SK-N-SH treated with all-trans-retinoic acid at 6 μM for 48 hours (cell line): ENCODE results near the gene MPZL2.

ENCODE experiments used
- ATAC-seq: fragments of 200-7000 bp; cut with Tn5 transposase; 3 replicates; pipeline ENCODE4 v1.9.1; 2020; ENCODE audit warnings: mild to moderate bottlenecking, moderate library complexity
- ARNTL ChIP-seq: fragments of 450-650 bp; formaldehyde crosslinking; IDR thresholded peaks from 2 replicates; pipeline ENCODE4 v1.5.0; 2020; ENCODE audit warnings: low read depth, mild to moderate bottlenecking, moderate library complexity, borderline replicate concordance
- BACH2 ChIP-seq: fragments of 250-450 bp; sonication (Bioruptor Pico); IDR thresholded peaks from 2 replicates; pipeline ENCODE4 v1.9.0; 2021; ENCODE audit warnings: mild to moderate bottlenecking, borderline replicate concordance
- CREB5 ChIP-seq: fragments of 250-450 bp; sonication (Bioruptor Pico); IDR thresholded peaks from 2 replicates; pipeline ENCODE4 v1.5.1; 2020; ENCODE audit warnings: low read depth, mild to moderate bottlenecking, moderate library complexity
- CSDC2 ChIP-seq: fragments of 250-450 bp; sonication (Bioruptor Pico); IDR thresholded peaks from 2 replicates; pipeline ENCODE4 v1.5.0; 2020; ENCODE audit warnings: mild to moderate bottlenecking, moderate library complexity
- CSRNP3 ChIP-seq: fragments of 250-450 bp; sonication (Bioruptor Pico); IDR thresholded peaks from 2 replicates; pipeline ENCODE4 v1.5.1; 2021; ENCODE audit warnings: mild to moderate bottlenecking, moderate library complexity
- GLIS3 ChIP-seq: fragments of 250-450 bp; sonication (Bioruptor Pico); IDR thresholded peaks from 2 replicates; pipeline ENCODE4 v1.5.0; 2020; ENCODE audit warnings: mild to moderate bottlenecking, moderate library complexity
- ISL1 ChIP-seq: fragments of 250-450 bp; sonication (Bioruptor Pico); IDR thresholded peaks from 2 replicates; pipeline ENCODE4 v2.1.2; 2022; ENCODE audit warnings: mild to moderate bottlenecking, moderate library complexity
- OSR1 ChIP-seq: fragments of 250-450 bp; sonication (Bioruptor Pico); IDR thresholded peaks from 2 replicates; pipeline ENCODE4 v1.8.0; 2022; ENCODE audit warnings: moderate library complexity, mild to moderate bottlenecking, inconsistent platforms
- PATZ1 ChIP-seq: fragments of 250-450 bp; sonication (Bioruptor Pico); IDR thresholded peaks from 2 replicates; pipeline ENCODE4 v1.8.0; 2020; ENCODE audit warnings: mild to moderate bottlenecking, moderate library complexity, borderline replicate concordance
- POU6F1 ChIP-seq: fragments of 250-450 bp; sonication (Bioruptor Pico); IDR thresholded peaks from 2 replicates; pipeline ENCODE4 v1.8.0; 2021; ENCODE audit warnings: low read depth, mild to moderate bottlenecking, moderate library complexity, borderline replicate concordance
- PPARA ChIP-seq: fragments of 250-450 bp; sonication (Bioruptor Pico); IDR thresholded peaks from 2 replicates; pipeline ENCODE4 v1.5.0; 2020; ENCODE audit warnings: mild to moderate bottlenecking, borderline replicate concordance
- RARB ChIP-seq: fragments of 250-450 bp; sonication (Bioruptor Pico); IDR thresholded peaks from 2 replicates; pipeline ENCODE4 v1.8.0; 2021; ENCODE audit warnings: mild to moderate bottlenecking, moderate library complexity
- SNAI2 ChIP-seq: fragments of 250-450 bp; sonication (Bioruptor Pico); IDR thresholded peaks from 2 replicates; pipeline ENCODE4 v1.5.0; 2020; ENCODE audit warnings: mild to moderate bottlenecking, moderate library complexity
- TOX ChIP-seq: fragments of 250-450 bp; sonication (Bioruptor Pico); IDR thresholded peaks from 2 replicates; pipeline ENCODE4 v1.8.0; 2021; ENCODE audit warnings: mild to moderate bottlenecking, moderate library complexity, borderline replicate concordance
- ZC3H10 ChIP-seq: fragments of 250-450 bp; sonication (Bioruptor Pico); IDR thresholded peaks from 2 replicates; pipeline ENCODE4 v1.5.1; 2021; ENCODE audit warnings: mild to moderate bottlenecking, moderate library complexity
- ZFP30 ChIP-seq: fragments of 450-650 bp; formaldehyde crosslinking; IDR thresholded peaks from 2 replicates; pipeline ENCODE4 v1.5.0; 2022; ENCODE audit warnings: mild to moderate bottlenecking, moderate library complexity
- ZNF70 ChIP-seq: fragments of 450-650 bp; formaldehyde crosslinking; IDR thresholded peaks from 2 replicates; pipeline ENCODE4 v1.5.0; 2020; ENCODE audit warnings: mild to moderate bottlenecking, moderate library complexity
- ZNF8 ChIP-seq: fragments of 450-650 bp; formaldehyde crosslinking; IDR thresholded peaks from 2 replicates; pipeline ENCODE4 v1.5.0; 2020; ENCODE audit warnings: mild to moderate bottlenecking, moderate library complexity

The MPZL2 gene

GRCh38 chr11:118236170-118236569, 27.9 kb downstream of the MPZL2 start (continued):
- TF ChIP-seq CREB5 (CRISPR knock-in tag) (no peak), OSR1 (CRISPR knock-in tag) (no peak), ZFP30 (CRISPR knock-in tag) (no peak), CSDC2 (CRISPR knock-in tag) (no peak)

- TF ChIP-seq TOX (no peak), PPARA (no peak), CSDC2 (CRISPR knock-in tag) (no peak), ZC3H10 (CRISPR knock-in tag) (no peak), POU6F1 (CRISPR knock-in tag) (no peak), ISL1 (CRISPR knock-in tag) (no peak), CSRNP3 (no peak), BACH2 (CRISPR knock-in tag) (no peak), ZNF8 (CRISPR knock-in tag) (no peak), RARB (CRISPR knock-in tag) (no peak), ARNTL (CRISPR knock-in tag) (no peak), PATZ1 (CRISPR knock-in tag) (no peak), SNAI2 (no peak), ZNF70 (CRISPR knock-in tag) (no peak)
- TF ChIP-seq, all 23 proteins: peak for 0
- ATAC-seq = no peak
Observed at GRCh38 chr11:118234833-118235232, 29.3 kb downstream of the MPZL2 start.

GRCh38 chr11:118233850-118234249, 30.2 kb downstream of the MPZL2 start:
- no peak for ATAC-seq
- TF ChIP-seq GLIS3 (CRISPR knock-in tag) = no peak
- TF ChIP-seq BACH2 (CRISPR knock-in tag) = no peak

GRCh38 chr11:118233377-118233776, 30.7 kb downstream of the MPZL2 start:
- no peak for ATAC-seq

More at GRCh38 chr11:118233377-118233776, 30.7 kb downstream of the MPZL2 start:
- TF ChIP-seq OSR1 (CRISPR knock-in tag) (no peak), RARB (CRISPR knock-in tag) (no peak), BACH2 (CRISPR knock-in tag) (no peak), ZC3H10 (CRISPR knock-in tag) (no peak), ZNF70 (CRISPR knock-in tag) (no peak), PATZ1 (CRISPR knock-in tag) (no peak)
